ENCODE results near the gene HSFX4.
"Not testable (repeated sequence)": the region's sequence is repeated elsewhere in the genome, so short reads cannot be mapped to it uniquely, and the experiment has no call there.

HSFX4 gene

GRCh38 chrX:149937871-149938426 lies 8.6 kb downstream of the HSFX4 start:
- DNase-seq (ENCODE audit: low spot score): peak; percentile 3

- peak; percentile 95 for DNase-seq (ENCODE audit: low spot score)
These were observed 9.1 kb downstream of the HSFX4 start, which contains the start of gene EOLA2 for GRCh38 chrX:149938427-149938880. Gene EOLA2, minus strand, starts transcription at chrX:149938491. Its CDS starts 4,617 bp downstream, at chrX:149933874.

- peak; percentile 89 for DNase-seq (ENCODE audit: low spot score)
These were observed 9.7 kb downstream of the HSFX4 start for GRCh38 chrX:149938881-149939654.

GRCh38 chrX:149939655-149939904 lies 10.2 kb downstream of the HSFX4 start:
- no peak for DNase-seq (ENCODE audit: low spot score)

- DNase-seq (ENCODE audit: low spot score): peak; percentile 93
These were observed 10.7 kb downstream of the HSFX4 start for GRCh38 chrX:149939905-149940673.

GRCh38 chrX:149940674-149941024 lies 11.3 kb downstream of the HSFX4 start:
- DNase-seq (ENCODE audit: low spot score): not testable (repeated sequence)

- not testable (repeated sequence) for DNase-seq (ENCODE audit: low spot score)
These were observed 15.8 kb downstream of the HSFX4 start for GRCh38 chrX:149945087-149945670.

- DNase-seq (ENCODE audit: low spot score): not testable (repeated sequence)
These were observed 16.4 kb downstream of the HSFX4 start for GRCh38 chrX:149945820-149946219.

GRCh38 chrX:149946932-149947331 lies 17.6 kb downstream of the HSFX4 start:
- not testable (repeated sequence) for DNase-seq (ENCODE audit: low spot score)

GRCh38 chrX:149948016-149948415 lies 18.6 kb downstream of the HSFX4 start:
- no peak for DNase-seq (ENCODE audit: low spot score)

- no peak for DNase-seq (ENCODE audit: low spot score)
These were observed 20.5 kb downstream of the HSFX4 start for GRCh38 chrX:149949743-149950436.

- peak; percentile 15 for DNase-seq (ENCODE audit: low spot score)
These were observed 21.3 kb downstream of the HSFX4 start for GRCh38 chrX:149950681-149951080.

- DNase-seq (ENCODE audit: low spot score): no peak
These were observed 32.2 kb downstream of the HSFX4 start for GRCh38 chrX:149961572-149961971.

- DNase-seq (ENCODE audit: low spot score): no peak
These were observed 32.6 kb downstream of the HSFX4 start for GRCh38 chrX:149962010-149962409.

- DNase-seq (ENCODE audit: low spot score): peak; percentile 15
These were observed 33.7 kb downstream of the HSFX4 start for GRCh38 chrX:149962859-149963757.

GRCh38 chrX:149979126-149979644 lies 49.8 kb downstream of the HSFX4 start:
- no peak for DNase-seq (ENCODE audit: low spot score)

Data from hematopoietic multipotent progenitor cell treated with erythropoietin and hydrocortisone succinate and interleukin-3 and kit ligand, for 15 days (in vitro differentiated cells).